ES-I3 (cell line): ENCODE measurements around the gene ZSCAN22.
"Not testable (repeated sequence)": the region's sequence is repeated elsewhere in the genome, so short reads cannot be mapped to it uniquely, and the experiment has no call there.

Source experiments
- H3K36me3 ChIP-seq: 2 replicates; pipeline ENCODE4 v1.6.1; 2013; ENCODE audit warnings: mild to moderate bottlenecking, low read length, control low read depth, moderate library complexity; ENCODE audit not compliant: insufficient read depth
- H3K4me1 ChIP-seq: 2 replicates; pipeline ENCODE4 v1.6.1; 2013; ENCODE audit warnings: mild to moderate bottlenecking, control low read depth, low read length; ENCODE audit not compliant: insufficient read depth
- H3K9ac ChIP-seq: 2 replicates; pipeline ENCODE4 v1.6.1; 2013; ENCODE audit warnings: low read depth, mild to moderate bottlenecking, low read length, moderate library complexity
- H3K9me3 ChIP-seq: 2 replicates; pipeline ENCODE4 v1.6.1; 2013; ENCODE audit warnings: mild to moderate bottlenecking, low read length, moderate library complexity; ENCODE audit not compliant: control insufficient read depth, insufficient read depth

ZSCAN22 gene

DNA sequence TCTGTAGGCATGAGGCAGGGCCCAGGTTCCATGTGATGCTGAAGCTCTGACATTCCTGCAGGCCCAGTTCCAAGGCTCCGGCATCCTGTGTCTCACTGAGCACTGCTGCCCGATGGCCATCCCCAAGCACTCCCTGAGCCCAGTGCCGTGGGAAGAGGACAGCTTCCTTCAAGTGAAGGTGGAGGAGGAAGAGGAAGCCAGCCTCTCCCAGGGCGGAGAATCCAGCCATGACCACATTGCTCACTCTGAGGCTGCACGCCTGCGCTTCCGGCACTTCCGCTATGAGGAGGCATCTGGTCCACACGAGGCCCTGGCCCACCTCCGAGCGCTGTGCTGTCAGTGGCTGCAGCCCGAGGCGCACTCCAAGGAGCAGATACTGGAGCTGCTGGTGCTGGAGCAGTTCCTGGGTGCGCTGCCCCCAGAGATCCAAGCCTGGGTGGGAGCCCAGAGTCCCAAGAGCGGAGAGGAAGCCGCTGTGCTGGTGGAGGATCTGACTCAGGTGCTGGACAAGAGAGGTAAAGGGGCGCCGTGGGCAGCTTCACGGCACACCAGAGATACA, 8.0 kb downstream of the ZSCAN22 start:
- Histone ChIP-seq H3K36me3 (no peaks in the 10 kb centered on the region), H3K4me1 (peaks cover 4% of the 10 kb centered on the region; the same call in 1 of the 2 replicates), H3K9me3 (peaks cover 3% of the 10 kb centered on the region; the same call in 1 of the 2 replicates), H3K9ac (no peak overlapping the region)

DNA sequence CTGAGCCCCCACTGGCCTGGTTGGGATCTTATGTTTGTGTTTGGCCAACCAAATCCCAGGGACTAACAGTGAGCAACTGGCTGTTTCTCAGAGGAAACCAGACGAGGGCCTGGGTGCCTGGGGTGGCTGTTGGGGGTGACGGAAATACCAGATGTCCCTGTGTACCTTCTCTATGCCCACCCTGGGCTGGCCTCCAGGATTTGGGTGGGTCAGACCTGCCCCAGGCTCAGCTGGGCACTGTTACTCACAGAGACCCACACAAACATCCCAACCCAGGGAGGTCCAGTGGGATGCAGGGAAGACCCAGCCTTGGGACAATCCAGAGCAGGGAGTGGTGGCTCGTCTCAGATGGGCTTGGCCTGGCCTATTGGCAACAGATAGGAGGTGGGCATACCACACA, 8.8 kb downstream of the ZSCAN22 start:
- Histone ChIP-seq H3K9ac (no peak overlapping the region), H3K36me3 (no peaks in the 10 kb centered on the region), H3K9me3 (peaks cover 3% of the 10 kb centered on the region; the same call in 1 of the 2 replicates), H3K4me1 (peaks cover 3% of the 10 kb centered on the region; the same call in 1 of the 2 replicates)

DNA sequence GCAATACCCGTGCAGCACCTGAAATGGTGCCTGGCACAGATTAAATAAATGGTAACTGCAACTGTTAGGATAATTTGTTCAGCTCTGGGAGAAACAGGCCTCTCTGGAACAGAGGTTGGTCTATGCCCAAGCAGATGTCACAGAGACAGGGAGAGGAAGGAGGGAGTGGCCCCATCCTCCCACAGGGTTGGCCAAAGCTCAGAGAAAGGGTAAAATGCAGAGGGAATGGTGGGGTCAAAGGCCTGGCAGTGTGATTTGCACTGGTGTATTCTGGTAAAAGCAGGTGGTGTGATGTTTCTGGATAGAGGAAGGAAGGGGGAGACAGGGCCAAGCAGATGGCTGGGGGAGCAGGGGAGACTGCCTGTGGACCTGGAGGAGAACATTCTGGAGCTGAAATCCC, 9.4 kb downstream of the ZSCAN22 start:
- Histone ChIP-seq H3K4me1 (no peaks in the 10 kb centered on the region), H3K9me3 (peaks cover 3% of the 10 kb centered on the region; the same call in 1 of the 2 replicates), H3K36me3 (no peaks in the 10 kb centered on the region), H3K9ac (no peak overlapping the region)

DNA sequence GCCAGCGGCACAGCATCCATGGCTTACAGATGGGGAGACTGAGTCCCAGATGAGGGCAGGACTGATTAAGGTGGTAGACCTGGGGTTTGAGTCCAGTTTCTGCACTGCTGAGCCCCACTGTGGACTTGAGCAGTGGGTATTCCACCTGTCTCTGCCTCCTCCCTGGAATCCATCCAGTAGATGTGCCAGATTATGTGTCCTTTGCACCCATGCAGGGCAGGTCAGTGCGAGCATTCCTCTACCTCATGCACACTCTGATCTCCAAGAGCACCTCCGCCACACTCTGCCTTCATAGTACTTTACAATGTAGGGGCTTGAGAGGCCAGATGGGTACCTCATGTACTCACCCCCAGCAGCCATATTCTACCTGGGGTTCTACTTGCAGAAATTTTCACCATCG, 10.0 kb downstream of the ZSCAN22 start:
- H3K4me1 ChIP-seq: no peaks in the 10 kb centered on the region
- peaks cover 3% of the 10 kb centered on the region; the same call in 1 of the 2 replicates for H3K9me3 ChIP-seq
- H3K36me3 ChIP-seq: no peaks in the 10 kb centered on the region
- no peak overlapping the region for H3K9ac ChIP-seq

DNA sequence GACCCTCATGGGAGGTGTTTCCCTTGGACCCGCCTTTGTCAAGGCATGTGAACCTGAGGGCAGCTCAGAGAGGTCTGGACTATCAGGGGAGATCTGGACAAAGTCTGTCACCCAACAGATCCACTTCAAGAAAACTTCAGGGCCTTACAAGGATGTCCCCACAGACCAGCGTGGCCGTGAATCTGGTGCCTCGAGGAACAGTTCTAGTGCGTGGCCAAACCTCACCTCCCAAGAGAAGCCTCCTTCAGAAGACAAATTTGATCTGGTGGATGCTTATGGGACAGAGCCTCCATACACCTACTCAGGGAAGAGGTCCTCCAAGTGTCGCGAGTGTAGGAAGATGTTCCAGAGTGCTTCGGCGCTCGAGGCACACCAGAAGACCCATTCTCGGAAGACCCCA, 11.5 kb downstream of the ZSCAN22 start:
- Histone ChIP-seq H3K4me1 (no peaks in the 10 kb centered on the region), H3K9ac (no peak overlapping the region), H3K36me3 (no peaks in the 10 kb centered on the region), H3K9me3 (peaks cover 3% of the 10 kb centered on the region; the same call in 1 of the 2 replicates)

- Histone ChIP-seq H3K4me1 (no peaks in the 10 kb centered on the region), H3K36me3 (no peaks in the 10 kb centered on the region), H3K9me3 (peaks cover 3% of the 10 kb centered on the region; the same call in 1 of the 2 replicates), H3K9ac (no peak overlapping the region)
These were observed 12.2 kb downstream of the ZSCAN22 start for GRCh38 chr19:58338825-58339558.

- 0 out of 2 replicates have a peak, but pooled peaks cover 3% of the 10 kb centered on the region for H3K36me3 ChIP-seq
- no peaks in the 10 kb centered on the region for H3K4me1 ChIP-seq
- H3K9me3 ChIP-seq: no peaks in the 10 kb centered on the region
- H3K9ac ChIP-seq: no peak overlapping the region
These were observed 18.8 kb downstream of the ZSCAN22 start for GRCh38 chr19:58345558-58345957.

DNA sequence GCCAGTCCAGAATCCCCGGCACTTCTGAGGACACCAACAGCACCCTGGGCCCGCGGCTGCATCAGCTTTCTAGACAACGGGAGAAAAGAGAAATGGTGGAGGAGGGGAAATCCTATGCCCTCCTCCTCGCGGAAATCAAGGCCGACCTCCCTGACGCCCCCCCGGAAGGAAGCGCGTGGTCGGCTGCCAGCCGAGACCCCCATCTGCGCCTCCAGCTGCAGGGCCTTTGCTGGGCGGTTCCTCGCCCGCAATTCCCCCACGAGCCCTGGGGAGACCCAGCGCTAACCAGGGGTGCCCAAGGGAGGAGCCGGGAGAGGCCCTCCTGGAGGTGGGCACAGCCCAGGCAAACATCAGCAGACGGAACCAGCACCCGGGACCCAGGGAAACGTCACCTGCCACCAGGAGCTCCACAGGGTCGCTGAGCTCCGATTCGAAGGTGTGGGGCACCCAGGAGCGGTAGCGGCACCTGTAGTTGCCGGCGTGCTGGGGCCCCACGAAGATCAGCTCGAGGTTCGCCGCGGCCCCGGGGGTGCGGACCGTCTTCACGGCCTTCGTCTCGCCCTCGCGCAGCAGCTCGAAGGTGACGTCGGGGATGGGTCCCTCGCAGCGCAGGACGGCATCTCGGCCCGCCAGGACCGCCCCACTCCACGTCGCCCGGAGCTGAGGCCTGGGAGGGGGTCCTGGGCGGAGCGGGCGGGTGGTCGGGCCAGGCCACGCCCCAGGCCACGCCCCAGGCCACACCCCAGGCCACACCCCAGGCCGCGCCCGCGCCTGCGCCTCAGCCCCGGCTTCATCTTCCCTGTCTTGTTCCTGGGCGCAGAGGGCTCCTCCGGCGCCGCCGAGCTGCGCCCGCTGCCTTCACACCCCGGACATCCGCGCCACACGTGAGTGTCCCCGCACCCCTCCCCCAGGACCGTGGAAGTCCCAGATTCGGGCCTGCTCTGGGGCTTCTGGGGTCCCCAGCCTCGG, 20.5 kb downstream of the ZSCAN22 start:
- Histone ChIP-seq H3K9ac (peak overlapping the region; percentile 99), H3K36me3 (0 out of 2 replicates have a peak, but pooled peaks cover 3% of the 10 kb centered on the region), H3K4me1 (no peaks in the 10 kb centered on the region), H3K9me3 (no peaks in the 10 kb centered on the region)

GRCh38 chr19:58348080-58348479, 21.3 kb downstream of the ZSCAN22 start:
- H3K9me3 ChIP-seq, H3K4me1 ChIP-seq, H3K36me3 ChIP-seq: not testable (repeated sequence)
- H3K9ac ChIP-seq: peak overlapping the region; percentile 99

- Histone ChIP-seq H3K9ac (no peak overlapping the region), H3K36me3 (0 out of 2 replicates have a peak, but pooled peaks cover 3% of the 10 kb centered on the region), H3K4me1 (no peaks in the 10 kb centered on the region), H3K9me3 (no peaks in the 10 kb centered on the region)
These were observed 22.8 kb downstream of the ZSCAN22 start for GRCh38 chr19:58349590-58349989.

DNA sequence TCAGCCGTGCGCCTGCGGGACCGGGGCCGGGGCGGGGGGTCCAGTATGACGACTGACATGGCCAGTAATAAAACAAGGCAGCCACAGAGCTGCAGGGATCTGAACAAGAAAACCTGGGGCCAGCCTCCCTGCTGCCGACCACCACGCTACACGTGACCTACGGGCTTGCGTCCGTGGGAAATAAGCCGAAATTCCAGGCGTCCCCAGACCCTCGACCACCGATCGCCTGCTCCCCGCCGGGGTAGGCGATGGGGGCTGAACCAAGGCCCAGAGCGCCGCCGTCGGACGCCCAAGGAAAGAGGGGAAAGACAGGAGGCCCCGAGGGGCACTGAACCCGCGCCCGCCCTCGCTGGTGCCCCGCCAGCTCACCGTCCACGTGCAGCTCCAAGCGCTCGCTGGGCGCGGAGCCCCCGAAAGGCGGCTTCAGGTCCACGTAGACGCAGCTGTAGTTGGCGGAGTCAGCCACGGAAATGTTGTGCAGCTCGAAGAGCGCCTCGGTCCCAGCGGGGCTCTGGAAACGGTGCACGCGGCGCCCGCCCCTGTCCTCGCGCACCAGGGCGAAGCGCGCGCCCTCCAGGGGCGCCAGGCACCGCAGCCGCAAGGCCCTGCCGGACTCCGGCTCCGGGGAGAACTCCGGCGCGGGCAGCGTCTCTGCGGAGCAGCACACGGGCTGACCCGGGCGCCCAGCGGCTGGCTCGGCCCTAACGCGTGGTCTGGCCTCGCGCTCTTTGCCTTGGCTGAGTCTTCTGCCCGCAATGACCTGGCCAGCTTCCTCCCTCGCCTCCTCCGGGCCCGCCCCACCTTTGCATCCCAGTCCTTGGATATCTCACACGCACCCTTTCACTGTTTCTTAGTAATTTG, 23.4 kb downstream of the ZSCAN22 start:
- Histone ChIP-seq H3K9me3 (no peaks in the 10 kb centered on the region), H3K4me1 (no peaks in the 10 kb centered on the region), H3K9ac (no peak overlapping the region), H3K36me3 (0 out of 2 replicates have a peak, but pooled peaks cover 3% of the 10 kb centered on the region)

DNA sequence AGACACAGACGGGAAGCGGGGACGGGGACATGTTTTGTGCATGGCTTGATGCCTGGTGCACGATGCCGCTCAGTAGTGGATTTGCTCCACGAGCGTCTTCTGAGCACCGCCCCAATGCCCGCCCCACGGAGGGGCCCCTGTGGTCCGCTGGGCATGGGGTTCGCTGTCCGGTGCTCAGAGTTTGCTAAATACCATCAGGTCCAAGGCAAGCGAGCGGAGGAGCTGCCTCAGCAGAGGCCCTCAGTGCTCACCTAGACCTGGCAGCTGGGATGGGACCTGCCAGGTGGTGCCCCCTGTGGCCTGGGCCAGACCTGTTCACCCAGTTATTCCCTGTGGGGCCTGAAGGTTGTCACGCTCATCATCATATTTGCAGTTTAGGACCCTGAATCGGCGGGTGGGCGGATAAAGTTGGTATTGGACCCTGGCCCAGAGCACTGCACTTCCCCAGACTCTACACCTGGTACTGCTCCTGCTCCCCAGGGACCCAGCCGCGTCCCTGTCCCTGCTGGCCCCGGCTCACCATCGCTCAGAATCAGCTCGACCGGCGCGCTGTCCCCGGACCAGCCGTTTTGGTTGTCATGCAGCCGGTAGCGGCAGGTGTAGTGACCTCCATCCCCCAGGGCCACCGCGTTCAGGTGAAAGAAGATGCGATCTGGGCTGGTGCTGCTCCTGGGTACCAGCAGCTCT, 24.2 kb downstream of the ZSCAN22 start:
- Histone ChIP-seq H3K9ac (no peak overlapping the region), H3K4me1 (no peaks in the 10 kb centered on the region), H3K9me3 (no peaks in the 10 kb centered on the region), H3K36me3 (no peaks in the 10 kb centered on the region)

GRCh38 chr19:58351558-58351878, 24.7 kb downstream of the ZSCAN22 start:
- no peaks in the 10 kb centered on the region for H3K36me3 ChIP-seq
- H3K9me3 ChIP-seq: no peaks in the 10 kb centered on the region
- H3K4me1 ChIP-seq: no peaks in the 10 kb centered on the region
- H3K9ac ChIP-seq: no peak overlapping the region
